GM19099 (cell line): ENCODE data around the gene KLHL10.

Experiments
- POLR2A ChIP-seq: IDR thresholded peaks from 3 replicates; pipeline ENCODE4 v1.6.1; 2011; ENCODE audit warnings: low read depth; ENCODE audit not compliant: insufficient read length; ENCODE audit errors: extremely low read depth

Gene KLHL10

DNA sequence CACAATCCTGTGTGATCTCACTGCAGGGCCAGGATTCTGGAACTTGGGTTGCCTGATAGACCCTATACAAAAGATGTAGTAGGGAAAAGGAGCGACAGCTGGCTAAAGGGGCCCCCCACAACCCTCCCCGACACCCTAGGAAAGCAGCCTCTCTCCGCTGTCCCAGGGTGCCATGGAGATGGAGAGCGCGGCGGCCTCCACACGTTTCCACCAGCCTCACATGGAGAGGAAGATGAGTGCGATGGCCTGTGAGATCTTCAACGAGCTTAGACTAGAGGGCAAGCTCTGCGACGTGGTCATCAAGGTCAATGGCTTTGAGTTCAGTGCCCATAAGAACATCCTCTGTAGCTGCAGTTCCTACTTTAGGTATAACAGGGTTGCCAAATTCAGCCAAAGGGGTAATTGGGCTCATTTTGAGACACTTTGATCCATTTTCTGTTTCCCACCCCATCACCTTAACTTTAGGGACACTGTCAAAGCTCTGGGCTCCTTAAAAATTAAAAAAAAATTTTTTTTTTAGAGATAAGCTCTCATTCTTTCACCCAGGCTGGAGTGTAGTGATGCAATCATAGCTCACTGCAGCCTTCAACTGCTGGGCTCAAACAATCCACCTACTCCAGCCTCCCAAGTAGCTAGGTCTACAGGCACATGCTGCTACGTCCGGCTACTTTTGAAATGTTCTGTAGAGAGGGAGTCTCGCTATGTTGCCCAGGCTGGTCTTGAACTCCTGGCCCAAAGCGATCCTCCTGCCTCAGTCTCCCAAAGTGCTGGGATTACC is at the start of gene KLHL10:
TSS of gene KLHL10 (plus strand) at position 65 of the 778 bp plus-strand sequence. CDS start at position 173, 108 bp downstream.
- no peak for TF ChIP-seq POLR2A

DNA sequence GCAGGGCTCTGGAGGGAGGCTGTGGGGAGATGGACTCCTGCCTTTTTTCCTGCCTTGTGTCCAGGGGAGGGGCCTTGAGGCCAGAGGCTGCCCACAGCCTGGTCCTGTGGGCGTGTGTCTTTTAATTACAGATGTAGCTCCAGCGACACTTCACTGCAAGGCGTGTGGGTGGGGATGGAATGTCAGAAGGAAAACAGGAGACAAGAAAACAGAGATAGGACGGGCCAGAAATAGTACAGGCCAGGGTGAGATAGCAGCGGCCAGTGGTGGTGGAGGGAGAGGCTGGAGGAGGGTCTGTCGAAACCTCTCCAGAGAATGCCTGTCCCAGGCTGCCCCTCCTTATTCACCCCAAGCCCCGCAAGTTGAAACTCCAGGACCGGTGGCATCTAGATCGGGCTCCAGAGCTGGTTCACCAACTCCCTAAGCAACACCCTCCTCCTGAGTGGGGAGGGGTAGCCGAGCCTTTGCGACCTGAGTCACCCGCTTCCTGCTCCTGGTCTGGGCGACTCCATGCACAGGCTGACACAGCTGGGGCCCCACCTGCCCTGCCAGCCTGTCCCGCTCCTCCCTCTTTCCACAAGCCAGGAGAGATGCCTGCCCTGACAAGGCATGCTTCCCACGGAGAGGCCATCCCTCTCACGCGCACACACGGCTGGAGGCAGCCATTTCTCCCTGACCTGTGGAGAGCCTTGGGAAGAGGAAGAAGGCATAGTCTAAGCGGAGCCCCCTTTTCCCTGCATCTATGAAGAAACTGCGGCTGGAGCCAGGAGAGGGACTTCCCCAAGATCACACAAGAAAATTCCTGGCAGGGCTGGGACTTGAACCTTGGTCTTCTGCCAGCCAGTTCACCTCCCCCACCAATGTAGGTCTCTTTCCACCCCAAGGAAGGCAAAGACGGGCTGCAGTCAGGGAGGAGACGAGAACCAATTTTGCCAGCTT is 44.5 kb upstream of the KLHL10 start:
- TF ChIP-seq POLR2A, result no peak

DNA sequence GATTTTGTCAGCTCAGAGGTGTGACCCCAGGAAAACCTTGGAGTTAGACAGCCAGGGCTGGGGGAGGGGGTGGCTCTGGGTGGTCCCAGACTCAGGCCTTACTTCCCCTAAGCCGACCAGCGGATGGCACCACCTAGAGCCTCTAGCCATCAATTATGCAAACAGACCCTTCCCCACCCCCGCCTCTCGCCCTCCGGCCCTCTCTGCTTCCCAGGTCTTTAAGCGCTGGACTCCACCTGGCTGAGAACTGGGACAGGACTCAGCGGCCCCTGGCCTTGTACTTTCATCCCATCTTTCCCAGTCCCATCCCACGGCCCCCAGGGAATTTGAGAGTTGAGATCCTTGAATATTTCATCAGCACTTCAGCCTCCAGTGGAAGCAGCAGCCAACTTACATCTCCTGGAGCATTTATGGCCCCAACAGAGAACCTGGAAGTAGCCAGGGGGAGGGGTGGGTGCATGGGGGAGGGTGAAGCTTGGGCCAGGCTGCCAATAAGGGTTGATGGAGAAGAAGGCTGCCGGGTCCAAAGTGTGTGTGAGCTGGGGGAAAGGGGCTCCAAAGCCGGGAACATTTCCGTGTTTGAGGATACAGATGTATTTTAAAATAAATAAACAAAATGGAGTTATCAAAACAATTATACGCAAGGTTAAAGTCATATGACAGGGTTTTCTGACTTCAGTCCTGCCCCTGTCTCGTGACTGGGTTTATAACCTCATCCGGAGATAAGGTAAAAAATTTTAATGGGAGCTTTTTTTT is 43.7 kb upstream of the KLHL10 start:
- no peak for TF ChIP-seq POLR2A

DNA sequence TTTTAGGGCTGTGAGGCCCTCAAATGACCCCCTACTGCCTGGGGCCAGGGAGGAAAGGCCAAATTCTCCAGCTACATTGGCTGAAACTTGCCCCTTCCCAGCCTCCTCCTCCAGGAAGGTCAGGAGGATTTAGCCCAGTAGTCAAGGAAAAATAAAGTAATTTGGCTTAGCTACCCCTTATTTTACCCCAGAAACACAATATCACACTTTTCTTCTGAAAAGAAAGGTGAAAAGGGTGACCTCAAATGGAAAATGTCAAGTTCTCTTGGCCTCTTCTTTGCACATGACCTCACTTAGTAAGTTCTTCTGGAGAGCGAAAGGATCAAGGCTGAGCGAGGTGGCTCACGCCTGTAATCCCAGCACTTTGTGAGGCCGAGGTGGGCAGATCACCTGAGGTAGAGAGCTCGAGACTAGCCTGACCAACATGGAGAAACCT is 43.1 kb upstream of the KLHL10 start:
- TF ChIP-seq POLR2A, result no peak

DNA sequence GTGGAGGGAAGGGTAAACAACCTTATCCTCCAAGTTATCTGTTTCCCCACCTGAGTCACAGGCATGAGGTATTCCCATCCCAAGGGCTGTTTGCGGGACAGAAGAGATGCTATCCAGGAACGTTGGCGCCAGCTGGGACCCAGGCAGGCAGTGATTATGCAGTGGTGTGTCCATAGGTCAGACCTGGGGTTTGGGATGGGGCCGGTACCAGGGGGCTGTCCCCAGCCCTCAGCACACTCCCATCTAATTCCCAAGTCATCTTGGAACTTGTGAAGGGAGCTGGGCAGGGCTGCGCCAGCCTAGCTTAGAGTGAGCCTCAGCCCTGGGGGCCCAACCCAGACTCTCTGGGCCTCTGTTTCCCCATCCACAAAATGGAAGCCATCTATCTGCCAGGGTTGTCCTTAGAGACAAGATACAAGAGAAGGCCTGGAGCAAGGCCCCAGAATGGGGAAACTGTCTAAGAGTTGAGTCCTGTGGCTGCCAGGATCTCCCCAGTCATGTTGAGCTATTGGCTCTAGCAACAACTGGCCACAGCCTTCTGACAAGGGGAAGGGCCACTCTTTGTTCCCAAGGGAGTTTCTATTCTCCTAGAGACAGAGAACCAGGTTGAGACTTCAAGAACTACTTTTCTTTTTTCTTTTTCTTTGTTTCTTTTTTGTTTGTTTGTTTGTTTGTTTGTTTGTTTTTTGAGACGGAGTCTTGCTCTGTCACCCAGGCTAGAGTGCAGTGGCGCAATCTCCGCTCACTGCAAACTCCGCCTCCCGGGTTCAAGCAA is 41.3 kb upstream of the KLHL10 start:
- TF ChIP-seq POLR2A, result no peak

DNA sequence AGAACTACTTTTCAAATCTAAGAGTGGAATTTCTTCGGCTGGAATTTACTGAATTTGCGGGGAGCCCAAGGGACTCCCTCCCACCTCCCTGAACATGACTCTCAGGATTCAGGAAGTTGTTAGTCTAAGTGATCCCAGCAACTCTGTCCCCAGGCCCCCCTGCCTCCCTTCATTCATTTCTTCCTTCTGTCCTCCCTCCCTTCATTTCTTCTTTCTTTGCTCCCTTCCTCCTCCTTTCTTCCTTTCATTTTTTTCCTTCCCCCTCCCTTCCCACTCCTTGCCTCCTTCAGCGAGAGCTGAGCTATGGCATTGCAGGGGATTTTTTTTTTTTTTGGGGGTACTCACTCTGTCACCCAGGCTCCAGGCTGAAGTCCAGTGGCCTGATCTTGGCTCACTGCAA is 40.2 kb upstream of the KLHL10 start:
- TF ChIP-seq POLR2A, result no peak

DNA sequence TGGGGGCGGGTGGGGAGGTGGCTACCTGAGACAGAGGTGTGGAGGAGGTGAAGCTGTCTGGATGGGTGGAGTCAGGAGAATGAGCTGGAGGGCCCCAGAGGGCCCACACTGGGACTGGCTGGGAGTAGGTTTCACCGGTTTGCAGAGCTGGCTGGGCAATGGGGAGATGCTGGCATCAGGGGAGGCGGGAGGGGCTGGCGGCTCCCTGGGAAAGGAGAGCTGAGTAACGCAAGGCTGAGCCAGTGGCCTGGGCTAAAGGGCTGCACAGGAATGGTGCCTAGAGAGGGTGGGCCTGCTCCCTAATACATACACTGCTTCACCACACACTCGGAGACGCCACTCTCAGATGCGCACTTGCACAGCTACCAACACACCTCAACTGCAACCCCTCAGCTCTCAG is 38.3 kb upstream of the KLHL10 start:
- no peak for TF ChIP-seq POLR2A

DNA sequence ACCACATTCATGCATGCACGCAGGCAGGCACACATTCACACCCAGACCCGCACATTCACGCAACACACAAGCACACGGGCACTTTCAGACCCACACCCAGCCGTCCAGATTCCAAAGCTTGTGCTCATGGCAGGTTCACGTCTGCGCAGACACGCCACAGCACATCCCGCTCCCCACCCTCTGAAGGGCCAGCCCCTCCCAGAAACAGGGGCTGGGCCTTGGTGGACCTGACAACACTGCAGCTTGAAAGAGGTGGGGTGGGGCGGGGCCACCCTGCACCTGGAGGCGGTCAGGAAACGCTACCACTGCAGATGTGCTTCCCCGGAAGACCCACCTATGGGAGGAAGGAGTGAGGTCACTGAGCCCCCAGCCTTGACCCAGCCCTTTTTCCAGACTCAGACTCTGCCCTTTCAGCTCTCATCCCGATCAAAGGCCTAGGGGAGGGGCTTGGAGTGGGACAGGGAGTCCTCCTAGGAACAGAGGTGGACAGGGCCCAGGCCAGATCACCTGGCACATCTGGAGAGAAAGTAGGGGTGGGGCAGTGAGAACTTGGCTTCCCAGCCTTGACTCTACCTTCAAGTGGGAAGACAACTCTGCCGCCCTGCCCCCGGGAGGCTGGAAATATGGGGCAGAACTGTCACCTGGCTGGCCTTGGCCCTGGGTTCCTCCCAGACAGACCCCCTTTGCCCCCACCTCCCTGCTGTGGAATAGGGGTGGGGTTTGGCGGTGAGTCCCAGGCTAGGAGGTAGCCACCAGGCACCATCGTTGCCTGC is 36.8 kb upstream of the KLHL10 start:
- no peak for TF ChIP-seq POLR2A

DNA sequence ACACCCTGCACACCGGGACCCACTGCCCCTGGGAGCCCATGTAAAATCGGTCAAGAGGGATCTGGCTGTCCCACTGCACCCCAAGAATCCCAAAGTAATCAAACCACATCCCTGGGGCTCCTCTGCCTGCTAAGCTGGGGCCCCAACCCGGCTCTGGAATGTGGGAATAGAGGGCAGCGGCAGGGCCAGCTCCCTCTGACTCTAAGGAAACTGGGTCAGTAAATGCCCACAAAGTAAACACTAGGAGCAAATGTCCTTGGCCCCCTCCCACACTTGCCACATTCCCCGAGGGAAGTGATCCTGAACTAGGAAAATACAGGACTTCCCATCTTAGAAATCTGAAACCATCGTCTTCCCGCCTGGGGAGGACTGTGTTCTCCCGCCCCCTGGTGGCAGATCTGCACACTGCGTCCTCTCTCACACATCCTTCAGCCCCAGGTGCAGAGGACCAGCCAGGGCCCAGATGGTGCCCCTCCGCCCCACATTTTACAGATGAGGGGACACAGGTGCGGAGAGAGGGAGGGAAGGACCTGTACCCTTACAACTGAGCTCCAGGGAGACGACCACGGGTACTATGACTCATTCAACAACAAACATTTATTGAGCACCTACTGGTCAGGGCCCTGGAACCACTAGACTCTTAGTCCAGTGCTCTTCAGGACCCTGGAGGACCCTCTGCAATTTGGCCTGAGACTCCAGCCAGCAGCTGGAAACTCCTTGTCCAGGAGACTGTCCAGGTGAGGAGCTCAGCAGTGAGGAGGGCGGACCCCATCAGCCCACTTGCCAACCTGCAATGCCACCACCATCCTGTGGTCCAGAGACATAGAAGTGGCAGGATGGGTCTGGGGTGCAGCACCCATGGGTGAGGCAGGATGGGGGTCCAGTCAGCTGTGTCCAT is 36.0 kb upstream of the KLHL10 start:
- TF ChIP-seq POLR2A, result no peak

DNA sequence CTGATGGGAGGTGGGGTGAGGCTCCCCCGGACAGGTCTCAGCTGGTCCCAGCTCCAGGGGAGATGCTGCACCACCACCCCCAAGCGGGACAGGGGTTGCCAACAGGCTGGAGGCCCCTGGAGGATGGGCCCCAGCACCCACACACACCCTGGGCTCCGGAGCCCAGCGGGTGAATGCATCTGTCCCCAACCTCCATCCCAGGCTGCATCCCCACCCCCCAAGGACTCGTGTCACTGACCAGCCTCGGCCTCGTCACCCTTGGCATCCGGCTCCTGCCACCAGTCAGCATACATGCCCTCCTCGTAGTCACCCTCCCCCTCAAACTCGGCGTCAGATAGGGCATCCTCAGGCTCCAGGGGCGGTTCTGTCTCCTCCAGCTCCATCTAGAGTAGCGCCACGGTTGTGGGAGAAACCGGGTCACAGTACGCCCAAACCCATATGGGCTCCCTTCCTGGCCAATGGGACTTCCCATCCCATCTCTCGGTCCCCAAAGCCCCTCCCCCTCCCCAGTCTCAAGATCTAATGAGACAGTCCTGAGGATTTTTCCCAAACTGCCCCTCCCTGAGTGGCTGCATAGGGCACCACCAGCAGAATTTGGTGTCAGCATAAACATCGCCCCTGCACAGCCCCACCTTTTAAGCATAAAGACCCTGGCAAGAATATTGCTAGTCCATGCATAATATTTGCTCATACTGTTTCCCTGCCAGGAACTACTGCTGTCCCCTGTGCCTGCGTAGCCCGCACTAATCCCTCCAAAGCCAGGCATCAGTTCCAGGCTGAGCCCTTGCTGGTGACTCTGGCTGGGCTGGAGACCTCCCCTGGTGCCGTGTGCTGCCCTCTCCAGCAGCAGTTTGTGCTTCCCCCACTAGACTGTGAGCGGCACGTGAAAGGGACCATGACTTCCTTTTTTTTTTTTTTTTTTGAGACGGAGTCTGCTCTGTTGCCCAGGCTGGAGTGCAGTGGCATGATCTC is 34.3 kb upstream of the KLHL10 start:
- TF ChIP-seq POLR2A, result no peak

DNA sequence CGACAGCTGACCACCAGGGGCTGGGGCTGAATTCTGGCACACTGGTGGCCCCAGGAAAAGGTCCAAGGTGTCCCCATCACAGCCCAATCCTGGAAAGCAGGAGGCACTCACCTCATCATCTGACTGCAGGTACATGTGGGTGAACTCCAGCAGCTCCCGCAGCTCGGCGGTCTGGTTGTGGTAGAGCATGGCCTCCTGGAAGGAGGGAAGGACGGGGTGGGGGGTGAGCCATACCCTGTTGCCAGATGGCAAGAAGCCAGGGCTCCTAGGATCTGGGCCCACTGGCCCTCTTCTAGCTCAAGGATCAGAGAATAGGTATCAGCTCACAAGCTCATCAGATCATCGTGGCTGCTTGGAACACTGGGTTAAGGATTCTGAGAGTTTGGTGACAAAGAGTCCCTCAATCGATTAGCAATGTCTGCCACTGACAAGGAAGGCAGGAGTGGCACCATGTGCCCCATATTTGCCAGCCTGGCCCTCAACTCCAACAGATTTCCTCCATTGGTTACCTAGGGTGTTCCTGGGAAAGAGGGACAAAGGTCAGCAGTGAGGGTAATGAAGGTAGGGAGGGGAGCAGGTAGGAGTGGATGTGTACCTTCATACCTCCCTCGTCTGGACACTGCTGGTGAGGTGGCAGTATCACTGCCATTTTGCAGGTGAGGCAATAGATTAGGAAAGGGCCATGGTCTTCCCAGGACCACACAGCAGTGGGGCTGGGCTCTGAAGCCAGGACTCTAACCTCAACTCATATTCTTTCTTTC is 30.8 kb upstream of the KLHL10 start:
- no peak for TF ChIP-seq POLR2A
